GM19238 (cell line): Measurements from ENCODE around the gene SLC25A21.
"Not testable (repeated sequence)": the region's sequence is repeated elsewhere in the genome, so short reads cannot be mapped to it uniquely, and the experiment has no call there.

Experiments
- DNase-seq: peaks from one replicate; pipeline ENCODE4 v3.0.0; 2011; ENCODE audit warnings: low spot score; ENCODE audit not compliant: insufficient read length

Gene SLC25A21

GRCh38 chr14:36720657-36721056 is 451.7 kb downstream of the SLC25A21 start:
- no peak for DNase-seq

- no peak for DNase-seq
These were observed 452.6 kb downstream of the SLC25A21 start for GRCh38 chr14:36719823-36720222.

GRCh38 chr14:36718216-36718615 is 454.2 kb downstream of the SLC25A21 start:
- no peak for DNase-seq

- no peak for DNase-seq
These were observed 455.0 kb downstream of the SLC25A21 start for GRCh38 chr14:36717363-36717762.

- DNase-seq, result no peak
These were observed 455.7 kb downstream of the SLC25A21 start for GRCh38 chr14:36716614-36717184.

GRCh38 chr14:36713960-36714703 is 458.3 kb downstream of the SLC25A21 start:
- DNase-seq, result no peak

- DNase-seq, result no peak
These were observed 464.8 kb downstream of the SLC25A21 start for GRCh38 chr14:36707570-36707969.

- no peak for DNase-seq
These were observed 469.9 kb downstream of the SLC25A21 start for GRCh38 chr14:36702474-36702873.

GRCh38 chr14:36701132-36701531 is 471.3 kb downstream of the SLC25A21 start:
- no peak for DNase-seq

- DNase-seq, result no peak
These were observed 471.8 kb downstream of the SLC25A21 start for GRCh38 chr14:36700651-36701050.

GRCh38 chr14:36699420-36699819 is 473.0 kb downstream of the SLC25A21 start:
- not testable (repeated sequence) for DNase-seq

- DNase-seq, result no peak
These were observed 481.9 kb downstream of the SLC25A21 start for GRCh38 chr14:36690311-36691040.

- no peak for DNase-seq
These were observed 487.5 kb downstream of the SLC25A21 start for GRCh38 chr14:36684946-36685345.

- no peak for DNase-seq
These were observed 489.2 kb downstream of the SLC25A21 start for GRCh38 chr14:36683083-36683724.

GRCh38 chr14:36682338-36682737 is 490.1 kb downstream of the SLC25A21 start:
- DNase-seq, result no peak

- no peak for DNase-seq
These were observed 496.2 kb downstream of the SLC25A21 start for GRCh38 chr14:36676236-36676635.

- no peak for DNase-seq
These were observed 496.8 kb downstream of the SLC25A21 start for GRCh38 chr14:36675581-36675980.

- no peak for DNase-seq
These were observed 497.7 kb downstream of the SLC25A21 start for GRCh38 chr14:36674659-36675058.

GRCh38 chr14:36672095-36672494 is 500.3 kb downstream of the SLC25A21 start:
- DNase-seq, result no peak

GRCh38 chr14:36671149-36671548 is 501.3 kb downstream of the SLC25A21 start:
- DNase-seq, result no peak

- no peak for DNase-seq
These were observed 504.7 kb downstream of the SLC25A21 start for GRCh38 chr14:36667679-36668078.
